Stimulated activated CD4-positive, alpha-beta T cell treated with anti-CD3 and anti-CD28 coated beads, Interleukin-2, amount 100 ng/mL, for 48 hours (primary cell): ENCODE measurements around the gene PRM2.
A peak's percentile ranks its signal among the peaks of the same experiment; 100 is the strongest.

Source experiments
- DNase-seq, 2 donors: peaks; one replicate each; pipeline ENCODE4 v3.0.0-alpha.2; 2020

PRM2 gene

GRCh38 chr16:11258553-11259492 is 17.5 kb downstream of the PRM2 start:
- DNase-seq: no peak

- DNase-seq: peak in 1 of 2 donors; percentile 49
These were observed 18.9 kb downstream of the PRM2 start for GRCh38 chr16:11257131-11257938.

GRCh38 chr16:11256661-11257130 is 19.6 kb downstream of the PRM2 start:
- DNase-seq: peak; percentile 50 to 57

- peak; percentile 82 to 93 for DNase-seq
These were observed 20.3 kb downstream of the PRM2 start, which contains the start of gene SOCS1 for GRCh38 chr16:11255737-11256660. SOCS1 (minus strand) TSS chr16:11256204; CDS start chr16:11255478, 726 bp downstream.

- DNase-seq: peak in 1 of 2 donors; percentile 45
These were observed 21.2 kb downstream of the PRM2 start for GRCh38 chr16:11254913-11255736.

- no peak for DNase-seq
These were observed 22.0 kb downstream of the PRM2 start for GRCh38 chr16:11253995-11254912.

GRCh38 chr16:11253009-11253994 is 23.0 kb downstream of the PRM2 start:
- DNase-seq: peak in 1 of 2 donors; percentile 43

- peak in 1 of 2 donors; percentile 39 for DNase-seq
These were observed 23.8 kb downstream of the PRM2 start for GRCh38 chr16:11252482-11252931.

GRCh38 chr16:11251525-11252481 is 24.5 kb downstream of the PRM2 start:
- peak; percentile 76 for DNase-seq

- DNase-seq: no peak
These were observed 25.3 kb downstream of the PRM2 start for GRCh38 chr16:11250786-11251524.

GRCh38 chr16:11250091-11250785 is 26.0 kb downstream of the PRM2 start:
- DNase-seq: peak in 1 of 2 donors; percentile 50

GRCh38 chr16:11249233-11250061 is 26.8 kb downstream of the PRM2 start:
- no peak for DNase-seq

- DNase-seq: no peak
These were observed 28.1 kb downstream of the PRM2 start for GRCh38 chr16:11248133-11248532.

GRCh38 chr16:11245988-11246387 is 30.3 kb downstream of the PRM2 start:
- no peak for DNase-seq

- DNase-seq: no peak
These were observed 31.0 kb downstream of the PRM2 start for GRCh38 chr16:11245222-11245737.
